ENCODE data around the gene EFEMP1. TPM values are rescaled to one million over a fixed set of nuclear protein-coding genes. Genes with fewer than 3 reads are reported as not detected.

EFEMP1 gene
- total RNA-seq, 1 donor from 2014 or later = not detected

GRCh38 chr2:55957142-55957541 is 33.6 kb upstream of the EFEMP1 start:
- H3K27ac Mint-ChIP-seq = no peak overlapping the region
- TF ChIP-seq, protein P1, sequence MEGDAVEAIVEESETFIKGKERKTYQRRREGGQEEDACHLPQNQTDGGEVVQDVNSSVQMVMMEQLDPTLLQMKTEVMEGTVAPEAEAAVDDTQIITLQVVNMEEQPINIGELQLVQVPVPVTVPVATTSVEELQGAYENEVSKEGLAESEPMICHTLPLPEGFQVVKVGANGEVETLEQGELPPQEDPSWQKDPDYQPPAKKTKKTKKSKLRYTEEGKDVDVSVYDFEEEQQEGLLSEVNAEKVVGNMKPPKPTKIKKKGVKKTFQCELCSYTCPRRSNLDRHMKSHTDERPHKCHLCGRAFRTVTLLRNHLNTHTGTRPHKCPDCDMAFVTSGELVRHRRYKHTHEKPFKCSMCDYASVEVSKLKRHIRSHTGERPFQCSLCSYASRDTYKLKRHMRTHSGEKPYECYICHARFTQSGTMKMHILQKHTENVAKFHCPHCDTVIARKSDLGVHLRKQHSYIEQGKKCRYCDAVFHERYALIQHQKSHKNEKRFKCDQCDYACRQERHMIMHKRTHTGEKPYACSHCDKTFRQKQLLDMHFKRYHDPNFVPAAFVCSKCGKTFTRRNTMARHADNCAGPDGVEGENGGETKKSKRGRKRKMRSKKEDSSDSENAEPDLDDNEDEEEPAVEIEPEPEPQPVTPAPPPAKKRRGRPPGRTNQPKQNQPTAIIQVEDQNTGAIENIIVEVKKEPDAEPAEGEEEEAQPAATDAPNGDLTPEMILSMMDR (IDR thresholded peaks at IDR 0.05) = no peak
- ChIA-PET POLR2A (no interaction called here), CTCF (no interaction called here)
- no peaks in the 10 kb centered on the region for H3K9me3 Mint-ChIP-seq
- no peak overlapping the region for H3K4me3 Mint-ChIP-seq
- DNase-seq = no peak
- H3K4me1 Mint-ChIP-seq = no peaks in the 10 kb centered on the region
- intact Hi-C loops (cut with micrococcal nuclease) = no loop called here
- no peak for ATAC-seq (ENCODE audit: low read depth)
- no peaks in the 10 kb centered on the region for H3K27me3 Mint-ChIP-seq
- H3K36me3 Mint-ChIP-seq (ENCODE audit: low read depth) = no peaks in the 10 kb centered on the region

DNA sequence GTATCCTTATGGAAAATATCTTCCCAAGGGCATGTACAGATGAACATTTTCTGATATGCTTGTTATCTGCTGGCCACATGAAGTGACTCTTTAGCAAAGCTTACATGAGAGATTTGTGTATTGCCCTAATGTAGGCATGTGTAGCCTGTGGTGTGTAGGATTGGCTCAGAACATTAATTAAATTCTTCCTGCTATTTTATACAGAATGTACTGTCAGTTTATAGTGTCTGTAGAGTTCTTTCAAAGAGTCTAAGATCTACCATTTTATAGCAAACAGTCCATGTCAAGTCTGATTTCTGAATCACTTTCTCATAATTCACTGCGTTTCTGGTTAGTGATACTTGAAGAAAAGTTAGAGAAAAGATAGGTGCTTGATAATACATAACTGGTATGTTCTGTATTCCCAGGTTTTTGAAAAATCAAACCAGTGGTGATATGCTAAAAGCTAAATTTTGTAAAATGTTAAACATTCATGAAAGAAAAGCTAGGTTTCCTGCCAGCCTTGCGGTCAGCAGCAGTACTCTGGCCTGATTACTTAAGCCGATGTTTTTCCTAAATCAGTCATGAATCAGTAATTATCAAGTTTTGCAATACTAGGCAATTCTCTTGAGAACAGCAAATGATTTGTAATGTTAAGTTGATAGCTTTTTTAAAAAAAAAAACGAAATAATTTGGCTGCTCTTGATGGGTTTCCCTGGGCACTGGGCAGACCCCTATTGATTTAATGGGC is 30.9 kb upstream of the EFEMP1 start:
- Mint-ChIP-seq H3K4me3 (no peak overlapping the region), H3K9me3 (no peaks in the 10 kb centered on the region), H3K27me3 (peaks cover 2% of the 10 kb centered on the region), H3K27ac (no peak overlapping the region), H3K36me3 (ENCODE audit: low read depth) (no peaks in the 10 kb centered on the region), H3K4me1 (no peaks in the 10 kb centered on the region)
- DNase-seq (no peak), ATAC-seq (ENCODE audit: low read depth) (no peak)
- CTCF ChIA-PET = no interaction called here
- intact Hi-C loops (cut with micrococcal nuclease) = no loop called here
- POLR2A ChIA-PET = no interaction called here
- TF ChIP-seq, protein P1 (IDR thresholded peaks at IDR 0.05) = no peak

- ATAC-seq (ENCODE audit: low read depth) = no peak
- no peak overlapping the region for H3K27ac Mint-ChIP-seq
- intact Hi-C loops (cut with micrococcal nuclease) = no loop called here
- H3K36me3 Mint-ChIP-seq (ENCODE audit: low read depth) = no peaks in the 10 kb centered on the region
- POLR2A ChIA-PET = no interaction called here
- no peaks in the 10 kb centered on the region for H3K9me3 Mint-ChIP-seq
- H3K27me3 Mint-ChIP-seq = peaks cover 2% of the 10 kb centered on the region
- CTCF ChIA-PET = no interaction called here
- TF ChIP-seq, protein P1 (IDR thresholded peaks at IDR 0.05) = no peak
- H3K4me1 Mint-ChIP-seq = no peaks in the 10 kb centered on the region
- no peak overlapping the region for H3K4me3 Mint-ChIP-seq
- no peak for DNase-seq
Observed at GRCh38 chr2:55952415-55952814, 28.8 kb upstream of the EFEMP1 start.

DNA sequence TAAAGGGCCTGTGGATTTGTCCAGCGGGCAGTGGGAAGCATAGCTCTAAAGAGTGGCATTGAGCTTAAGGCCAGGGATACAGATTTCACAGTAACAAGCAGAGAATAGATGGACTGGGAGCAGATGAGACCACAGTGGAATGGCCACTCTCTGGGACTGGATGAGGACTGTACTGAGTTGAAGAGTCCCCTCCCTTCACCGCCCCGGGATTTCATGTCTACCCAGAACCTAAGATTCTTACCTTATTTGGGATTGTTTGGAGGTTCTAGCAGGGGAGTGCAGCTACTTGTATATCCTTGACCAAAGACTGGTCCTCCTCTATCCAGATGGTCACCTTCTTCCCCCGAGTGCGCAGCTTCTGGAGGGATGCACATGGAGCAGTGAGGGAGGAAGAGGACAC is 28.0 kb upstream of the EFEMP1 start:
- TF ChIP-seq, protein P1 (IDR thresholded peaks at IDR 0.05) = no peak
- H3K9me3 Mint-ChIP-seq = no peaks in the 10 kb centered on the region
- peaks cover 2% of the 10 kb centered on the region for H3K27me3 Mint-ChIP-seq
- ChIA-PET CTCF (no interaction called here), POLR2A (no interaction called here)
- ATAC-seq (ENCODE audit: low read depth) = no peak
- no peak overlapping the region for H3K4me3 Mint-ChIP-seq
- no peaks in the 10 kb centered on the region for H3K36me3 Mint-ChIP-seq (ENCODE audit: low read depth)
- no peak for DNase-seq
- no peaks in the 10 kb centered on the region for H3K4me1 Mint-ChIP-seq
- H3K27ac Mint-ChIP-seq = no peak overlapping the region
- intact Hi-C loops (cut with micrococcal nuclease) = no loop called here

GRCh38 chr2:55949613-55950012 is 26.0 kb upstream of the EFEMP1 start:
- intact Hi-C loops (cut with micrococcal nuclease) = no loop called here
- DNase-seq (no peak), ATAC-seq (ENCODE audit: low read depth) (no peak)
- no peak overlapping the region for H3K27ac Mint-ChIP-seq
- peaks cover 4% of the 10 kb centered on the region for H3K27me3 Mint-ChIP-seq
- POLR2A ChIA-PET = no interaction called here
- H3K4me1 Mint-ChIP-seq = no peaks in the 10 kb centered on the region
- no peaks in the 10 kb centered on the region for H3K9me3 Mint-ChIP-seq
- TF ChIP-seq, protein P1 (IDR thresholded peaks at IDR 0.05) = no peak
- CTCF ChIA-PET = no interaction called here
- no peak overlapping the region for H3K4me3 Mint-ChIP-seq
- H3K36me3 Mint-ChIP-seq (ENCODE audit: low read depth) = no peaks in the 10 kb centered on the region

Measured in activated B cell treated with CpG ODN at 0.5 μM for 24 hours (primary cell).